ENCODE results near the gene MTMR3. TPM values are rescaled to one million over a fixed set of nuclear protein-coding genes. Genes with fewer than 3 reads are reported as not detected.

The MTMR3 gene
- total RNA-seq, 4 donors from 2014 or later, result 33.5 to 46.5 (median 40.8) TPM

GRCh38 chr22:30024231-30024630, 141.3 kb downstream of the MTMR3 start:
- WGBS, result 95% methylated on average over 5 of the region's 5 CpGs
- Histone ChIP-seq H3K36me3 (peaks cover 68 to 100% (median 96%) of the 10 kb centered on the region in 4 donors), H3K9me3 (no peaks in the 10 kb centered on the region), H3K27me3 (no peaks in the 10 kb centered on the region), H3K4me1 (peaks cover 0 to 7% (median 1%) of the 10 kb centered on the region in 4 donors), H3K4me3 (no peak overlapping the region), H3K27ac (replicated peaks in 1 of 4) (no peak overlapping the region)
- no peak for TF ChIP-seq POLR2AphosphoS5 (IDR thresholded peaks at IDR 0.05)
- no peak for TF ChIP-seq POLR2A (IDR thresholded peaks at IDR 0.05; ENCODE audit: low read depth)
- TF ChIP-seq CTCF (IDR thresholded peaks at IDR 0.05), result no peak
- TF ChIP-seq EP300 (IDR thresholded peaks at IDR 0.05), result no peak
- no peak for DNase-seq (ENCODE audit: extremely low spot score)
- intact Hi-C loops (cut with DNase I), result loop anchor here (10.0 kb wide), 1 partner anchor 389 kb away; no protein-coding TSS in a partner anchor

- Histone ChIP-seq H3K27ac (replicated peaks in 1 of 4) (no peak overlapping the region), H3K4me3 (no peak overlapping the region), H3K27me3 (no peaks in the 10 kb centered on the region), H3K9me3 (no peaks in the 10 kb centered on the region), H3K4me1 (peaks cover 0 to 7% (median 1%) of the 10 kb centered on the region in 4 donors), H3K36me3 (peaks cover 61 to 93% (median 87%) of the 10 kb centered on the region in 4 donors)
- TF ChIP-seq POLR2A (IDR thresholded peaks at IDR 0.05; ENCODE audit: low read depth) (no peak), POLR2AphosphoS5 (IDR thresholded peaks at IDR 0.05) (no peak), CTCF (IDR thresholded peaks at IDR 0.05) (no peak), EP300 (IDR thresholded peaks at IDR 0.05) (no peak)
- DNase-seq (ENCODE audit: extremely low spot score), result no peak
- 70% methylated on average over 3 of the region's 3 CpGs for WGBS
- intact Hi-C loops (cut with DNase I), result loop anchor here (10.0 kb wide), 1 partner anchor 390 kb away; no protein-coding TSS in a partner anchor
Observed at GRCh38 chr22:30025221-30025620, 142.2 kb downstream of the MTMR3 start.

- no peaks in the 10 kb centered on the region for H3K27me3 ChIP-seq
- peaks cover 0 to 6% (median 1%) of the 10 kb centered on the region in 4 donors for H3K4me1 ChIP-seq
- WGBS, result 94% methylated on average over 2 of the region's 2 CpGs
- no peak overlapping the region for H3K27ac ChIP-seq (replicated peaks in 1 of 4)
- H3K4me3 ChIP-seq, result no peak overlapping the region
- peaks cover 46 to 78% (median 71%) of the 10 kb centered on the region in 4 donors for H3K36me3 ChIP-seq
- no peak for DNase-seq (ENCODE audit: extremely low spot score)
- no peaks in the 10 kb centered on the region for H3K9me3 ChIP-seq
- TF ChIP-seq CTCF (IDR thresholded peaks at IDR 0.05) (no peak), POLR2AphosphoS5 (IDR thresholded peaks at IDR 0.05) (no peak), EP300 (IDR thresholded peaks at IDR 0.05) (no peak), POLR2A (IDR thresholded peaks at IDR 0.05; ENCODE audit: low read depth) (no peak)
- intact Hi-C loops (cut with DNase I), result loop anchor here (10.0 kb wide), 1 partner anchor 392 kb away; no protein-coding TSS in a partner anchor
Observed at GRCh38 chr22:30026756-30027155, 143.8 kb downstream of the MTMR3 start.

GRCh38 chr22:30027169-30027568, 144.2 kb downstream of the MTMR3 start:
- Histone ChIP-seq H3K27me3 (no peaks in the 10 kb centered on the region), H3K9me3 (no peaks in the 10 kb centered on the region), H3K36me3 (peaks cover 42 to 74% (median 67%) of the 10 kb centered on the region in 4 donors), H3K27ac (replicated peaks in 1 of 4) (no peak overlapping the region), H3K4me3 (no peak overlapping the region), H3K4me1 (peaks cover 0 to 2% (median 1%) of the 10 kb centered on the region in 4 donors)
- TF ChIP-seq EP300 (IDR thresholded peaks at IDR 0.05), result no peak
- no peak for TF ChIP-seq POLR2AphosphoS5 (IDR thresholded peaks at IDR 0.05)
- TF ChIP-seq CTCF (IDR thresholded peaks at IDR 0.05), result no peak
- TF ChIP-seq POLR2A (IDR thresholded peaks at IDR 0.05; ENCODE audit: low read depth), result no peak
- DNase-seq (ENCODE audit: extremely low spot score), result no peak
- 73% methylated on average over 4 of the region's 4 CpGs for WGBS
- intact Hi-C loops (cut with DNase I), result loop anchor here (10.0 kb wide), 1 partner anchor 392 kb away; no protein-coding TSS in a partner anchor

All from esophagus muscularis mucosa (tissue), 4 donors.